SK-N-MC (cell line): Measurements from ENCODE around the gene PCID2.

Source experiments
- DNase-seq: peaks from one replicate; pipeline ENCODE4 v3.0.0-alpha.2; 2011; ENCODE audit warnings: low read depth, low spot score
- H3K27ac ChIP-seq: fragments of 200-600 bp; sonication (generic); 2 replicates; pipeline ENCODE4 v1.5.1; 2016; ENCODE audit warnings: mixed run types
- H3K36me3 ChIP-seq: fragments of 200-600 bp; sonication (generic); 2 replicates; pipeline ENCODE4 v1.6.1; 2017; ENCODE audit warnings: antibody characterized with exemption, low read length, mixed read lengths; ENCODE audit not compliant: insufficient read depth
- H3K4me3 ChIP-seq: fragments of 200-600 bp; sonication (generic); 2 replicates; pipeline ENCODE4 v1.5.1; 2016
- H3K9ac ChIP-seq: fragments of 200-600 bp; sonication (generic); 2 replicates; pipeline ENCODE4 v1.8.0; 2017; ENCODE audit warnings: mixed run types, mixed read lengths; ENCODE audit not compliant: insufficient read length
- H3K9me3 ChIP-seq: fragments of 200-600 bp; sonication (generic); 2 replicates; pipeline ENCODE4 v1.6.1; 2017; ENCODE audit warnings: low read depth, mild to moderate bottlenecking, antibody characterized with exemption, low read length, moderate library complexity, mixed read lengths
- EZH2 ChIP-seq: fragments of 200-600 bp; sonication (generic); IDR thresholded peaks from one replicate; pipeline ENCODE4 v1.6.1; 2017; ENCODE audit warnings: antibody characterized with exemption
- FOXP2 ChIP-seq: optimal IDR thresholded peaks from 2 replicates; pipeline ENCODE3; 2011; ENCODE audit warnings: mild to moderate bottlenecking, moderate library complexity; ENCODE audit not compliant: insufficient read depth; ENCODE audit errors: extremely low read length, control extremely low read depth
- POLR2AphosphoS5 ChIP-seq: IDR thresholded peaks from 2 replicates; pipeline ENCODE4 v1.6.1; 2012; ENCODE audit warnings: mild to moderate bottlenecking, low read depth, low read length, borderline replicate concordance

Gene PCID2

DNA sequence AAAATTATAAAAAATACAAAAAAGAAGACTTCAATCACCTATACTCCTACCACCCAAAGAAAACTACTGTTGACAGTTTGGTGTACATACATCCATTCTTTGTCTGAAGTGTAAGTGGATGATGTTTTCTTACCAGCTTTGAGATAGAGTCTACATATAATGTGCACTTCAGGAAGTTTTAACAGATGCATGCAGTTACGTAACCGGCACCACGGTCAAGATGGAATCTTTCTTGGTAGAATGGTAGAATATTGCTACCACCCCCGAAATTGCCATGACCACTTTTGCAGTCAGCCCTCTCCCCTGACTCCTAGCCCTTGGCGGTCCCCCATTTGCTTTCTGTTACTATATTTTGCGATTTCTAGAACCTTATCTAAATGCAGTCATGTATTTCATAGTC is 2.4 kb upstream of the PCID2 start:
- Histone ChIP-seq H3K4me3 (peak overlapping the region; percentile 87), H3K9ac (peak overlapping the region; percentile 68), H3K36me3 (peaks cover 33% of the 10 kb centered on the region), H3K9me3 (no peaks in the 10 kb centered on the region), H3K27ac (peak overlapping the region; percentile 79; the same call in 1 of the 2 replicates)
- TF ChIP-seq POLR2AphosphoS5: no peak
- no peak for DNase-seq

DNA sequence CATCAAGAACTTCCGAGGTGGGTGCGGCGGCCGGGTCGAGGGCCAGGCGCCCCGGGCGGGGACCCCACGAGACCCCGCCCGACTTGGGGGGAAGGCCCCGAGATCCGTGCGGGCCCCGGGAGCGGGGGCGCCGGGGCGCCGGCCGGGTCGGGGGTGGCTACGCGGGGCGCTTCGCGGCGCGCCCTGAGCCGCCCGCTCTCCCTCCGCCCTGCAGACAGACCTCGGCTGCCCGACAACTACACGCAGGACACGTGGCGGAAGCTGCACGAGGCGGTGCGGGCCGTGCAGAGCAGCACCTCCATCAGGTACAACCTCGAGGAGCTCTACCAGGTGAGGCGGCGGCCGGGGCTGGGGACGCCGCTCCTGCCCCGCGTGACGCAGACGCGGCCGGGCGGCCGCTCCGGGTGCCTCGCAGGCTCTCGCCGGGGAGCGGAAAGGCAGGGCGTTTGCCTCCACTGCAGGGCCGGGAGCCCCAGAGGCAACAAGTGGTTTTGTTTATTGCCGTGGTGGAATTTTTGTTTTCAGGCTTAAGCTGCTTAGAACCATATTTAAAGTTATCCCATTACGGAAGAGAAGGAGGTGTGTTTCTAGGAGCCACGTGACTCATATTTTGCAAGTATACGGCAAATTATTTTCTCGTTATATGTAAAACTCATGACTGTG is 1.4 kb upstream of the PCID2 start:
- peaks cover 38% of the 10 kb centered on the region for H3K36me3 ChIP-seq
- peak overlapping the region; percentile 87 for H3K4me3 ChIP-seq
- no peaks in the 10 kb centered on the region for H3K9me3 ChIP-seq
- H3K27ac ChIP-seq: peak overlapping the region; percentile 79
- TF ChIP-seq POLR2AphosphoS5 (peak; percentile 32; the same call in 1 of the 2 replicates), EZH2 (no peak)
- H3K9ac ChIP-seq: peak overlapping the region; percentile 68
- peak; percentile 55 for DNase-seq

DNA sequence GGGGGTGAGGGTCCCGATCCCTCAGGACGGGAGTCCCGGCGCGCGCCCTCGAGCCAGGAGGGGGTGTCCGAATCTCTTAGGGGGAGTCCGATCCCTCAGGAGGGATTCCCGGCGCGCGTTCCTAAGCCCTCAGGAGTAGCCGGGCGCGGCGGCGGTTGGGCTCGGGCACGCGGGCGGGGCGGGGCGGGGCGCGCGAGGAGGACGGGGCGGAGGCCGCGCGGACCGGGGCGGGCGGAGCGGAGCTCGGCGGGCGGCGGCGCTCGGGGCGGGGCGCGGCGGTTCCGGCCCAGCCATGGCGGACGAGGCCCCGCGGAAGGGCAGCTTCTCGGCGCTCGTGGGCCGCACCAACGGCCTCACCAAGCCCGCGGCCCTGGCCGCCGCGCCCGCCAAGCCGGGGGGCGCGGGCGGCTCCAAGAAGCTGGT is 878 bp upstream of the PCID2 start, which contains the start of gene CUL4A:
Gene CUL4A, plus strand, starts transcription at position 278 of the 423 bp plus-strand sequence. Its CDS starts 15 bp downstream, at position 293.
- no peak for TF ChIP-seq POLR2AphosphoS5
- no peak for TF ChIP-seq EZH2
- no peak for TF ChIP-seq FOXP2
- peak within 1 kb of the TSS; percentile 97 for H3K27ac ChIP-seq
- H3K36me3 ChIP-seq: peaks cover 43% of the 10 kb centered on the region
- DNase-seq: no peak
- no peaks in the 10 kb centered on the region for H3K9me3 ChIP-seq
- H3K4me3 ChIP-seq: peak within 1 kb of the TSS; percentile 89
- H3K9ac ChIP-seq: peak within 1 kb of the TSS; percentile 98

DNA sequence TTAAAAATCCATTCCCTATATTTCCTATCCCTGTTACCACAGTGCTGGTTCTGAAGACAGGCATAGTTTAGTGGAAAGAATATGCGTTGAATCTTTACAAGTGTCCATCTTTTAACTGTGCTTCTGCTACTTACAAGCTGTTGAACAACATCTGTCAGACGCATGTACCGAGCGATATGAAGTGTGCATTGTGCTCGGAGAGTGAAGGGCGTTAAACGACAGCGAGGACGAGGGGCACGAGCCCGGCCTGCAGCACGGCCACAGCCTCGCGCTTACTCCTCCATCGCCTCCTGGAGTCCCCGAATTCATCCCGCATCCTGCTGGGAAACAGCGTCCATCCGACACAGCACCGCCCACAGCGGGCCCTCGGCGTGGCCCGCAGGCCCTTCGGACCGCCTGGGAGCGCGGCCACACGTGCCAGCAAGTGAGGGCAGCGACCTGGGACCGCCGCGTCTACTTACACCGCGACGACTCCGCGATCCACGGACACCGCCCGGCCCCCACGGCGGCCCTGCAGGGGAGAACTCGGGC is 514 bp downstream of the PCID2 start:
- TF ChIP-seq EZH2: no peak
- no peak for TF ChIP-seq POLR2AphosphoS5
- no peak for TF ChIP-seq FOXP2
- no peaks in the 10 kb centered on the region for H3K9me3 ChIP-seq
- H3K9ac ChIP-seq: peak overlapping the region; percentile 98
- peaks cover 47% of the 10 kb centered on the region for H3K36me3 ChIP-seq
- DNase-seq: no peak
- H3K27ac ChIP-seq: peak overlapping the region; percentile 97
- peak overlapping the region; percentile 89 for H3K4me3 ChIP-seq

DNA sequence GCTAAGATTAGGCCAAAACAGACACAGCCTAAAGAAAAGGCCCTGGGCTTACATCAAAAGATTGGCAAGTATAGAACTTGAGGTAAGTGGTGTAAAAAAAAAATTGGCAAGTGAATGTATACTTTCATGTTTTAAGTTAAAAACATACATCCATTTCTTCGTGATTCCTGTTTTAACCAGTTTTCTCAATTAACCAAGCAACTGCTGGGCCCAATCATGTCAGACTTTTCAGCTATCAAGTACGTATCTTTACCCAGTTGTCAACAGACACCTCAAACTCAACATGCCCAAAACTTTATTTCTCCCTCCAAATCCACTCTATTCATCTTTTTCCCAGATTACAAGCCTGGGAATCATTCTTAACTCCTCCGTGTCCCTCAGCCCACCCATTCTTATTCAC is 1.0 kb downstream of the PCID2 start:
- TF ChIP-seq POLR2AphosphoS5: no peak
- TF ChIP-seq FOXP2: no peak
- no peak for TF ChIP-seq EZH2
- H3K4me3 ChIP-seq: peak overlapping the region; percentile 89
- peak overlapping the region; percentile 97 for H3K27ac ChIP-seq
- no peak for DNase-seq
- peak overlapping the region; percentile 98 for H3K9ac ChIP-seq
- peaks cover 47% of the 10 kb centered on the region for H3K36me3 ChIP-seq
- no peaks in the 10 kb centered on the region for H3K9me3 ChIP-seq

DNA sequence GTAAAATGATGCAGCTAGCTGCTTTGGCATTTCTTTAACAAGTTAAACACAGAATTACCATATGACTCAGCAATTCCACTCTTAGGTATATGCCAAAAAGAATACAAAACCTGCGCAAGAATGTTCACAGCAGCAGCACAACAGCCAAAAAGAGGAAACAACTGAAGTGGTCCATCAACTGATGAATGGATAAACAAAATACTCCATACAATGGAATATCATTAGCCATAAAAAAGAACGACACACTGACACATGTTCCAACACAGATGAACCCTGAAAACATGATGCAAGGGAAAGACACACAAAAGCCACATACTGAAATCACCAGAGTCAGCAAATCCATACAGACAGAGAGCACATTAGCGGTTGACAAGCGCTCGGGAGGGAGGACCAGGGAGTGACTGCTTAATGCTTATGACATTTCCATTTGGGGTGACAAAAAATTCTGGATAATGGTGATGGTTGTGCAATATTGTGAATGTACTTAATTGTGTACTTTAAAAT is 3.0 kb downstream of the PCID2 start:
- Histone ChIP-seq H3K36me3 (peaks cover 33% of the 10 kb centered on the region), H3K4me3 (peak overlapping the region; percentile 34), H3K27ac (peak overlapping the region; percentile 80), H3K9me3 (no peaks in the 10 kb centered on the region), H3K9ac (peak overlapping the region; percentile 32)
- TF ChIP-seq FOXP2 (no peak), EZH2 (no peak), POLR2AphosphoS5 (no peak)
- DNase-seq: no peak

DNA sequence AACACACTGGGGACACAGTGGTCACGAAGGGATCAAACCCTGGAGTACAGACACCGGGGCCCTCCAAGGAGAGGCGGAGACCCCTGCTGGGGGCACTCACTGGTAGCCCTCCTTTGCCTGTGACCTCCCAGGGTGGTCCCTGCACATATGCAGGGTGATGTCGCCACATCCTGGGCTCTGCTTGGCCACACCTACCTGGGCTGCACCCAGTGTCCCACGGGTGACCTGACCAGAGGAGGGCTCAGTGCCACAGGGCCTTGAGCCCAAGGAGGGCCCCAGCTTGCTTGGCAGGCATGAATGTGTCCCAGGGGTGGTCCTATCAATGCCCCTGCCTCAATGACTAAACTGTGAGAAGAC is 4.1 kb downstream of the PCID2 start:
- no peak overlapping the region for H3K4me3 ChIP-seq
- H3K9ac ChIP-seq: no peak overlapping the region
- no peak overlapping the region for H3K27ac ChIP-seq
- H3K36me3 ChIP-seq: peaks cover 44% of the 10 kb centered on the region
- H3K9me3 ChIP-seq: no peaks in the 10 kb centered on the region
- DNase-seq: no peak
- TF ChIP-seq FOXP2 (no peak), EZH2 (no peak), POLR2AphosphoS5 (no peak)

DNA sequence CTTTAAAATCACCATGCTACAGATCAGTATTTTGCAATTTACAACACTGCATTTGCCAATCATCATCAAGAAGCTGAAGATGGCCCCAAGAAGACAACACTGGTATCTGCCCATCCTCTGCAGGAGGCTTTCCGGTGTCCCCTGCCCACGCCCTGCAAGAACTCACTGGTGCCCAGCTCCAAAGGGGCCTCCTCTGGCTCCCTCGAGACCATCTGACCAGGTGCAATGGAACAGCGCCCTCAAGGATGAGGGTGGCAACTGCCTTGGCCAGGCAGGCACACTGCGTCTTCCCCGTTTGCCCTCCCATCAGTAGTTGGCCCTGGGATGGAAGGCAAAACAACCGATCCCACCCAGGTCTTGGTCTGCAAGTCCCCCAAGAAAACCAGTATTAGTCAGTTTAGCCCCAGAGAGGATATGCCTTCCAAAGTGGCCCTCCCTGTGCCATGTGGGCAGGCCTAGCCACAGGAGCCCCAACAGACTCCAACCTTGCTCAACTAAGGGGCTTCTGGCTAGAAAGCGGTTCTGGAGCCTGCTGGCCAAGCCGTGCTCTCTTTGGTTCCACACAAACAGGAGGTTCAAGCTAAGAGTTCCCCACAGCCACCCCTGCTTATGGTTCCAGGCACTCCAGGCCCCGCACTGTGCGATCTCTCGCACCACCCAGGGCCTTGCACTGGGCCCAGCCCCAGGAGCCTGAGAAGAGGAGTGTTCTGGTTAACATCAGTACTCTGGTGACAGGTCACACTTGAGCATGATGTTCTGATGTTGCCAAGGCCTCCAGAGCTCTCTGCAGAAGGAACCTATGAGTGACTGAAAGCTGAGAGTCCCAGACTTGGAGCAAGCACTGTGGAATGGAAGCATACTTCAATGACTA is 4.7 kb downstream of the PCID2 start:
- no peak overlapping the region for H3K4me3 ChIP-seq
- H3K27ac ChIP-seq: no peak overlapping the region
- H3K9ac ChIP-seq: no peak overlapping the region
- H3K9me3 ChIP-seq: no peaks in the 10 kb centered on the region
- DNase-seq: no peak
- peaks cover 50% of the 10 kb centered on the region for H3K36me3 ChIP-seq
- no peak for TF ChIP-seq POLR2AphosphoS5
- TF ChIP-seq FOXP2: no peak
- TF ChIP-seq EZH2: no peak
